HG02623 (cell line): Measurements from ENCODE around the gene ITPK1.

Experiments used
- ATAC-seq: cut with Tn5 transposase; IDR thresholded peaks from one replicate; pipeline ENCODE4 v1.9.1; 2021; ENCODE audit warnings: moderate library complexity; ENCODE audit not compliant: unreplicated experiment

The ITPK1 gene

DNA sequence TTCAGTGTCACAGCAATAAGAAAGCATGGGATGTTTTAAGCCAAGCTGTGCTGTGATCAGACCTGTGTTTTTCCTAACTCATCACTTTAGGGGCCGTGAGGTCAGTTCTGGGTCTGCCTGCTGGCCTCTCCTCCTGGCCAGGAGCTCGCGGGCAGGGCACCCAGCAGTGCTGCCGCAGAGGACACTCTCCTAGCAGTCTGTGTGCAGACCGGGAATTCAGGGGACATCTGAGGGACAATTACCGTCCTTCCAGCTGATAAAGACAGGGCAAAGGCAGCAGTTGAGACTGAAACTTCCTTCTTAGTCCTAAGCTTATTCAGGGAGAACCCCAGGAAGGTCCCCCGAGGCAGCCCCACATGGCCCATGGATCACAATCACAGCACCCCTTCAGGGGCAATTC lies 103.2 kb downstream of the ITPK1 start:
- no peak for ATAC-seq

DNA sequence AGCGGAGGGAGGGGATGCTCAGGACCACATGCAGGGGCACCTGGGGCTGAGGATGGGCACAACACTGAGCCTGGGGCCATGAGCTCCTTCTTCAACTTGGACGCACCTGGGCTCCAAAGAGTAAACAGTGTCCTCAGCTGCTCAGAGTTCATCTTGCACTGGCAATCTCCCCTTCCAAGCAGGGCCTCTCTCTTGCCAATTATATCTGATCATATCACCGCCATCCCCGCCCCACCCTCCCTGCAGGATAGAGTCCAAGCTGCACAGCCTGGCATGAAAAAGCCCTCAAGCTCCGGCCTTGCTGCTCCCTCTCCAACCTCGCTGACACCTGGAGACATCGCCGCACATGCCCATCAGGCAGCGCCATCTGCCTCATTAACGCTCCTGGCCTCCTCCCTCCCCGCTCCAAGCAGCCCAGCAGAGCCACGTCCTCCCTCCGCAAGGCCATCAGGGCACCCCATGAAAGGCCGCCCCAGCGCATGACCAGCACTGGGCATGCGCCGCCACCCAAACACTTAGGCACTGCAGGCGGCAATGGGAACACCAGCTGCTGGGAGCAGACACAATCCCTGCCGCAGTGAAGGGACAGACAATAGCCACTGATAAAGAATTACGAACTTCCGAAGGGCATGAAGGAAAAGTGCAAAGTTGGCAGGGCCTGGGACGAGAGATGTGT lies 103.9 kb downstream of the ITPK1 start:
- ATAC-seq: no peak

DNA sequence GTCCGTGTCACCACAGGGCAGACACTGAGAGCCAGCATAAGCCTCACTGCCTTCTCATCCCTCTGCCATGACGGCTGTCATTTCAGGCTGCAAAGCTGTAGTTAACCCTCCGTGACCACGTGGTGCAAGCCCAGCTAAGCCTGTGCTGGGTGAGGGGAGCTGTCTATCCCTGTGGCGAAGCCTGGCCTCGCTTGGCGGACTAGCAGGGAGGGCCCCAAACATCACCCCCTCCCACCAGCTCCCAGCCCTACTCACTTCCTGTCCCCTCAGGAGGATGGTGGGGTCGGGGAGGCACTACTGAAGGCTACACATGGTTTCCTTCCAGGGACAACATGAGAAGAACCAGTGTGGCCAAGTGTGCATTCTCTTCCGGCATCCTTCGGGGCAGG lies 104.6 kb downstream of the ITPK1 start:
- ATAC-seq: no peak

DNA sequence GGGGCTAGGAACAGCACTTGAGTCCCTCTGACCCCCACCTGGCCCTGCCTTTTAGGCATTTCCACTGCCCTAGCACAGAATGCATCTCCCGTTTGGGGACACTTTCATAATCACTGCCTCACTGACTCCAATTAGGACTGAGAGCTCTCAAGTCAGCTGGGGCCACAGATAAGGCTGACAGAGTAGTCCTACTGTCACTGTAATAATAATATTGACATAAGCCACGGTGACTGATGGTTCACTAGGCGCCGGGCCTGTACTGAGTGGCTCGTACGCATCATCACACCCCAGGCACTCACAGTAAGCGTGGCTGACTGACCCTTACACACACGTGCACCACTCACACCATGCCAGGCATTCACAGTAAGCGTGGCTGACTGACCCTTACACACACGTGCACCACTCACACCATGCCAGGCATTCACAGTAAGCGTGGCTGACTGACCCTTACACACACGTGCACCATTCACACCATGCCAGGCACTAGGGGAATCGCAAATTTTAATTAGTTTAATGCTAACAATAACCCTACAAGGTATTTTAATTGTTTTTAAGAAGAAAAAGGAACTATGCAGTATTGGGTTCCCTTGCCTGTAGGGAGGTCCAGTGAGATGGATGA lies 105.1 kb downstream of the ITPK1 start:
- ATAC-seq: no peak

DNA sequence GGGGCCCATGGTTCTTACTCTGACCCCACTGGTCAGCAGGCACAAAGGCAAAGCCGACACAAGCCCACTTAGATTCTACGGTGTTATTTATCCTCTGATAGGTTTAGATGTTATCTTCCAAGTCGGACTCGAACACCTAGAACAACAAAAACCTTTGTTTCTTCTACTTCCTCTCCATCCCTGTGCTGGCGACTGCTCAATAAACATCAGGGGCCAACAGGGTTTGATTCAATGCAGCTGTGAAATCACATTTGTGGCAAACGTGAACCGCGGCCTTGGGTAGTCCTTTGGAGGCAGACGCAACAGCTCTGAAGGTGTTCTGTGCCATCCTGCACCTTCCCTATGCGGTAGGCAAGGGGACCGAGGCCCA lies 105.6 kb downstream of the ITPK1 start:
- ATAC-seq: no peak

DNA sequence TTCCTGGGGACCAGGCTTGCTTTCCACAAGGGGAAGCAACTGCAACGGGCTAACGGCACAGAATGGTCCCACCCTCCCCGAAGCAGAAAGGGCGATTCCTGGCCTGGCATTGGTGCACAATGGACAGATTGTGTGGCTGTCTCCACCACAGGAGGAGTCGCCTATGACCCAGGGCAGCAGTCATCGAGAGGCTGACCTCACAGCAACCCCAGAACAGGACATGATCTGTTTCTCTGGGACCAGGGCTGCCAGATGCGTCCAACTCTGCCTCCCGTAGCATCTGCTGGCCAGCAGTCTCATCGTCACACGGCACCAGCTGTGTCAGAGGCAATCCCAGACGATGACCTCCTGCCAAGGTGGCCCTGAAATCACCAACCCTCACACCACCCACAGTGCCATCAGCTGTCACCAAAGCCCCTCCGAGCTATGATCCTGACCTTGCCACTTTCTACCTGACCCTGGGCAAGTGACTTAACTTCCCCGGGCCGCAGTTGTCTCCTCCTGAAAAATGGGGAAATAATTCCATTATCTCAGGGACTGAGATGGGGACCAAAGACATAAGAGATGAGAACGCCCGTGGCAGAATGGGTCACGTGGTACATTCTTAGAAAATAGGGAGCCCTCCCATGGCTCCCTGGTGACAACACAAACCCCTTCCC lies 106.1 kb downstream of the ITPK1 start:
- no peak for ATAC-seq

DNA sequence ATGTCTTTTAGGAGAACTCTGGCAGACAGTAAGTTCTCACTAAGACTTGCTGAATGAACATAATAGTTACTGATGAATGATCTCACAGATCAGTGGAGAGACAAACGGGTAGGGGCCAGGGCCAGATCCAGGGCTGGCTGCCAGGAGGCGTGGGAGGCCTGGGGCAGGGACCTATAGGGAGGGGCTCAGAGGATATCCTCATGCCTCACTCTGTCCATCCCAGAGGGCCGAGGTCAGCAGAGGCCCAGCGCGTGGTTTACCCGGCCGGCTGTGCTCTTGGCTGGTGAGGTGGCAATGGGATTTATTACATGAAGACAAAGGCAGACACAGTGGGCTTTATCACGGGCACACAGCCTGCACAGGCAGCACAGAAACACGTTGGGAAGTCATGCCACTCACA lies 107.3 kb downstream of the ITPK1 start:
- no peak for ATAC-seq

DNA sequence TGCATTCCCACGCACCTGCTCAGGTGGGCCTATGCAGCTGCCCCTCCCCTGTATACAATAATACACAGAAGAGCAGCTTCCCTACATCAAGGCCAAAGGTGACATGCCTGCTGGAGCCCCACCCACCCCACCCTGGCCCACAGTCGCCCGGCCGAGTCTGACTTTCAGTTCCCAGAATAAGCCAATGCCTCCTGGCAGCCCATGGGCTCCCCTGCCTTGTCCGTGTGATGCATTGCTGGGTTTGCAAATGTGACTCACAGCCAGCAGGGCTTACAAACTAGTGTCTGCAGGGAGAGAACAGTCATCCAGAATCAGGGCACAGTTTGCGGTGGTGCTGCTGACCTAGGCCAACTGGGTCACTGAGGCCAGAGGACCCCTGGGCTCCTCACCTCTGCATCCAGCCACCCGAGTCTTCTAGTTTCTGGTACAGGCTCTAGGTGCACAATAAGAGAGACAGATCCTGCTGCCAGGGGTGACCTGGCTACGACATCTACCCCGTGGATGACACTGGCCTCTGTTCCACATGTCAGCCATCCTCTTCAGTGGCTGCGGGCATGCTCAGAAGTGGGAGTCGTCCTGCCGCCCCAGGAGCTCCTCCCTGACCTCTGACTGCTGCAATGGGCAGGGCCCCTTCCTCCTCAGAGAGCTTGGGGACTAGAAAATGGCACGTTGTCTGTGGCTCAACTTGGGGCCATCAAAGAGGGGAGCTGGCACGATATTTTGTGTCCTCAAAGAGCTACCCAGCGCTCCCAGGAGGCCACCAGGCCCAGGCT lies 108.3 kb downstream of the ITPK1 start:
- no peak for ATAC-seq

DNA sequence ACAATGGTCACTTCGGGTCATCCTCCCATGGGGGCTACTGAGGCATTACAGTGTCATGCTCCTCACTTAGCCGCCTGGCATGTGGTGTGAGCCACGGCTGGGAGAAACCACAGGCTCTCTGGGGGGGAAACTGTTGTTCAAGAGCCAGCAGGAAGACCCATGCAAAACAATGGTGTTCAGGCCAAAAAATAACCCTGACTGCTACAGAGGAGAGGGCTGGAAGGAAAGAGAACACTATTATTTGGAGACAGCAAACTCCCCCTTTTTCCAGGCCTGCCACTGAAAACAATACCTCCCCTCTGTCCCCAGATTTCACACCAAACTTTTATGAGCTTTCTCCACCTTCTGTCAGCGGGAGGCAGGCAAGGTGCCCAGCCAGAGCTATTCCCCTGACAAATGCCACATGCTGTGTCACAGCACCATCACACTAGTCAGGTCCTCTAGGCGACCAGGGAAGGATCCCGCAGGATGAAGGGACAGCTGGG lies 109.1 kb downstream of the ITPK1 start:
- ATAC-seq: no peak

DNA sequence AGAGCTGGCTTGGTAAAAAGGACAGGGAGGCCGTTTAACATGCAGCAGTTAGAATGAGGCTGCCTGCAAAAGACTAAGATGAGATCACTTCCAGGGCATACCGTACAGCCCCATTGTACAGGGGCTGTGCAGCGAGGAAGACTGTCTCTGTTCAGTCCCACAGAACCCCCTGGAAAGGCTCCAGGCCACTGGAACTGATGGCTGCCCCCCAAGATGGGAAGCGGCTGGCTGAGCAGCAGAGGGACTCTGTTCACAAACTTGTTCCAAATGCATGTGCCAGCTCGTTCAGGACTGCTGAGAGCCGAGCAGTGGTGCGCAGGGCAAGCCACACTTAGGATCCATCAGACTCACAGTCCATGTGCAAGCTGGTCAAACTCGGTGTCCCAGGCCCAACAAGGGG lies 109.9 kb downstream of the ITPK1 start:
- ATAC-seq: no peak

DNA sequence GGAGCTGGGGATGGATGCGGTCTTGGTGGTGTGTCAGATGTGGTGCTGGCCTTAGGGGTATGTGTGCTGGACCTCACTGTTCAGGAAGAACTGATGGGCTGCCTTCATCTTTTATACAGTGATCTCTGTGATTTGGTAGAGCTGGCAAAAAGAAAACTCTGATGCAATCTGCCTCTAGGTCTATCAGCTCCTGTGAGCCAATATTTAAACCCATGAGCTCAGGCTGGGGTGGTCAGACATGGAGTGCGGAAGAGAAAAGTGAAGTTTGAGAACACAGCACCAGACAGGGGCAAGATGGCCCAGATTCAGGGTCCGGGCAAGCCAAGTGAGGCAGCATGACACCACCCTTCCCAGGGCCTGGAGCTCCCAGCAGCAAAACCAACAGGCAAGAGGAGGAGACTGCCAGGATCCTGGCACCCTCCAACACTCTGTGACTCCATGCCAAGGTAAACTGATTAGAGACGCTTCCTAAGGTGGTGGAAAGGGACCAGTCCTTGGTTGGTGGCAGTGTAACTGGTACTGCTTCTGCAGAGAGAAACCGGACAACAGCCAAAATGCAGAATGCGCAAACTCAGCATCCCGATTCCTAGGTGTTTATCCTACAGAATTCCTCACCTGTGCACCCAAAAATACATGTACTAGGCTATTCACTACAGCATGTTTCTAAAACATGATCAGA lies 110.5 kb downstream of the ITPK1 start:
- ATAC-seq: no peak

DNA sequence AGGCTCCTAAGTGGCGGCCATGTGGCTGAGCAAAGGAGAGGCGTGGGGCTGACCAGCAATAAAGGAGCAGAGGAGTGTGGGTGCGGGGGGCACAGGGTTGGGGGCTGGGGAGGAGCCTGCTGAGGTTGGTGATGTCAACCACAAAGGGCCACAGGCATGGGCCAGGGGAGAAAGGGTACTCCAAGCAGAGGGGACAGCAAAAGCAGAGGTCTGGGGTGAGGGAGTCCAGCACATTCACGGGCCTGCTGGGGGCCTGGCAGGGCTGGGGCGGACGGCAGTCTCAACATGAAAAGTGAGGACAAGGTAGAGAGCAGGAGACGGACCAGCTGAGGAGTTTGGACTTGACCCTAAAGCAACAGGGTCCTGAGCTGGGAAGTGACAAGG lies 111.0 kb downstream of the ITPK1 start:
- no peak for ATAC-seq

DNA sequence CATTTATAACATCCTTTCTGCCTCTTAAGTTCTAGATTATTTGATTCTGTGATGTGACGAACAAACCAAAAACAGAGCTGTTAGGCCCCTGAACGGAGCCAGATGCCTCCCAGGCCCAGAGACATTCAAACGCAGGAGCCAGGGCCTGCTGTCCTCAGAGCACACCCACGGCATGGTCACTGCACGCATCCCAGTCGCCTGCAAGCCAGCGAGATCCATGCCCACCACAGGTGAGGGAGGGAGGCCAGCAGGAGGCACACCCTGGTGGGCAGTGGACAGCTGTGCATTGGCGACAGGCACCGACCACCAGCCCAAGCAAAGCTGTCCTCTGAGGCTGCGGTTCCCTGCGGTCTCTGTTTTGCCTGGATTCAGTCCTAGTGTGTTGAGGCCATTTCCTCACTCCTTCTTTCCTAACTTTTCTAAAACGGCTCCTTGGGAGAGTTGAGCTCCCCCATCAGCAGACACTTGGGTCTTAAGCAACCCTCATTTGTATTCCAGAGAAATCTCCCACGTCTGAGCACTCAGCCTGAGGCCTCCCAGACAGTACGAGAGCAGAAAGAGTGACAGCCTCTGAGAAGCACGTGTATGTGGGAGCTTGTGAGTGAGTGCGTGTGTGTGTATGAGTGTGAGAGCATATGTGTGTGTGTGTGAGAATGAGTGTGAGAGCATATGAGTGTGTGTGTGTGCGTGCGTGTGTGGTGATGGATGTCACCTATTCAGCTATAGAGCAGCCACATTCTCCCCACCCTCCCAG lies 111.6 kb downstream of the ITPK1 start:
- no peak for ATAC-seq

DNA sequence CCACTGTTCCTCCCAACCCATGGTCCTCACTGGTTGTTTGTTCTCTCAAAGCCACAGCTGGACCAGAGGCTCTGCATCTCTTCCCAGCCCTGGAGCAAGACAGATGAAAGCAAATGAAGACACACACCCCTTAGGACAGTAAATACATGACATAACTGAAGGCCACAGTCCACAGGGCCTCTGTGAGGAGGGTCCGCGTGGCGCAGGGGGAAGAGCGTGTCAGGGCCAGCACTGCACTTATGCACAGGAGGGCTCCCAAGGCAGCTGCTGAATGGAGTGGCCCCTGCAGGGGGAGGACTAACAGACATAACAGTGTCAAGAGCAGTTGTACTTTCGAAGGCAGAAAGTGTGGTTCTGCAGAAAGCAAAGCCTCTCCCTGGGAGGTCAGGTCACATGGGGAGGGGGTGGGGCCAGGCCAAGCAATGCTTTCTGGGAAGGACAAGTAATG lies 112.8 kb downstream of the ITPK1 start:
- ATAC-seq: no peak

DNA sequence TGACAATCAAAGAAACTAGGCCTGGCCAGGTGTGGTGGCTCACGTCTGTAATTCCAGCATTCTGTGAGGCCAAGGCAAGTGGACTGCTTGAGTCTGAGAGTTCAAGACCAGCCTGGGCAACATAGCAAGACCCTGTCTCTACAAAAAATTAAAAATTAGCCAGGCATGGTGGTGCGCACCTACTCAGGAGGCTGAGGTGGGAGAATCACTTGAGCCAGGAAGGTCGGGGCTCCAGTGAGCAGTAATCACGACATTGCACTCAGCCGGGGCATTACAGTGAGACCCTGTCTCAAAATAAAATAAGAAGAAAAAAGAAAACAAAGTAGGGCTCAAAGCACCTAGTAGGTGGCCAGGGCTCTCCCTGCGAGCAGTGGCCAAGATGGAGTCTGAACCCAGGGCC lies 113.7 kb downstream of the ITPK1 start:
- ATAC-seq: no peak

DNA sequence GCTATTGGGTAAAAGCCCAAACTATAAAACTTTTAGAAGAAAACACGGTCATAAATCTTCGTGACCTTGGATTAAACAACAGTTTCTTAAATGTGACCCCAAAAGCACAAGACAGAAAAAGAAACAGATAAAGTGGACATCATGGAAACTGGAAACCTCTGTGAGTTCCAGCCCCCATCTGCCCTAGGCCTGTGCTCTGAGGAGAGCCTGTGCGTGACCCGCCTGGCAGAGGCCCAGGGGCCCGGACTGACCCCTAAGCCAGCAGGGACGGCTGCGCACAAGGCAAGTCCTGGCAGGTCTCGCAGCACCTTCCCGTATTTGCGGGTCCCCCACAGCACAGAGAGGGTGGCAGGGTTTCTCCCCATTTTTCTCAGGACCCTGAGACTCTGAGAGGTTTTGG lies 116.8 kb downstream of the ITPK1 start:
- no peak for ATAC-seq

DNA sequence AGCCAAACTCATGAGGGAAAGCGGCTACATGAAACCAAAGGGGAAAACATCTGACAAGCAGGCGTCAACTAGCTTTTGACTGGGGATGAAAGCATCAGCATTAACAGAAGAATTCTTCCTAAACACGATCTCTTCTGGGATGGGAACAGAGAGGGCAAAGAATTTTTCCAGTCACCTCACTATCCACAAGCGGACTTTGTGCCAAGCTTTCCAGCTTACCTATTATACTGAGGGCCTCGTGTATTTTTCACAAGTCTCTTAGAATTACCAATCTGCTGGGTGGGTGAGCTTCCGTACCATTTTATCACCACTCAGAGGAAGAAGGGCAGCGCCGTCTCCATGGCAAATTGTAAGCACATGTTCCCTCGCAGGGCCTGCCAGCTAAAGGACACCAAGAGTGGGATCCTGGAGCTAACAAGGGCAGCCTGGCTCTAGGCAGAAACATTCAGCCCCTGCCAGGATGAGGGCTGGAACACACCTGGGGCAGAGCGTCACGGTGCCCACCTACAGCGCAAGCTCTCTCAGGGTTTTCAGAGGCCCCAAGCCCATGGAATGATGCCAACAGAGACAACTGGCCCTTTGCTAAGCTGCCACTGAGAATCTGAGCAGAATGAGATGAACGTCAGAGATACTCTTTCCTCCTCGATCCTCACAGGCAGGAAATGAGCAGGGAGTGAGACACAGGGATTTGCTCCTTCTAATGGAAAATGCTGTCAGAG lies 118.2 kb downstream of the ITPK1 start:
- ATAC-seq: no peak

DNA sequence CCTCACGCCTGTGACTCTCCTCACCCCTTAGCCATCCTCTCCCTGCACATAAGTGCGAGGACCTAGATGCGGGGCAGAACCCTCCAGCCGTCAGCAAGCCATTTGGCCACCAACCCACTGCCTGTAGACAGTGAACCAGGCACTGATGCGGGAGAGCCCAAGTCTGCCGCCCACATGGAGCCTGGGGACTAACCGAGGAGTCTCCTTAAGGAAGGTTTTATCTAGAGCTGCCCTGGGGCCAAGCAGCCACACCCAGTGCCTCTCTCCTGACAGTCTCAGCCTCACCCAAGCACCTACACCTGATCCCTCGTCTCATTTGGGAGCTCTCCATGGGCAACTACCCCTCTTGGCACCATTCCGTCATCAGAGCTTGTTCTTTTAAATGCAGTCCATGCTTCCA lies 120.1 kb downstream of the ITPK1 start:
- no peak for ATAC-seq

DNA sequence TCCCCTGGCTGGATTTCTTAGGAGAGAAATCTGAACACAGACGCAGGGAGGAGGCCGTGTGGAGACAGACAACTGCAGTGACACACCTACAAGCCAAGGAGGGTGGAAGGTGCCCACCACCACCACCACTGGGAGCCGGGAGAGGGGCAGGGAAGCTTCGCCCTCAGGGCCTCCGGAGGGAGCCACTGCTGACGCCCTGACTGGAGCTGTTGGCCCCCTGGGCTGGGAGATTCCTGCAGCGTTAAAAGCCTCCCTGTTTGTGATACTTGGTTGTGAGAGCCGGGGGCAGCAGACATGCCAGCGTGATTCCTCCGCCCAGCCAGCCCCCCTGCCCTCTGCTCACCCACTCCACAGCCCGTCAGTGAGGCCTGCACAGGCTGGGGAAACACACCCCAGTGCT lies 120.8 kb downstream of the ITPK1 start:
- ATAC-seq: no peak
